Anterior cingulate cortex (tissue), 58 donors: ENCODE results near the gene AAMDC.
"Not testable (repeated sequence)": the region's sequence is repeated elsewhere in the genome, so short reads cannot be mapped to it uniquely, and the experiment has no call there.

Experiments
- DNase-seq, 58 donors: peaks; one replicate each; lab custom pipeline; 2025; lab: John Stamatoyannopoulos, UW

The AAMDC gene

DNA sequence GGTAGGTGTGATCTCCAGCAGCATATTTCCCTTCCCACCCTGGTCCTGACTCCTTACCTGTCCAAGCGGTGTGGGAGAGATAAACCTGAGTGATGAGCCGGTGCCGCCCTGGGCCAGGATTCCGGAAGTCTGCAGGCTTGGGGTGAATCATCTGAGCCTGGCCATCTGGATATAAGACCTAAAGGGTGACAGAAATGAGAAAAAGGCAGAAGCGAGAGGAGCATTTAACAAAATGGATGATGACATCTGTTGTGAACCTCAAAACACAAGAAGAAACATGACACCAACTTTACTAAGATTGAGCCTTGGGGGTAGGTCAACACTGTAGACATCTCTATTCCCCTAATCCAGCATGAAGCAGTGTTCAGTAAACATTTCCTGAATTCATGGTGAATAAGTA is 62.8 kb downstream of the AAMDC start:
- no peak for DNase-seq

DNA sequence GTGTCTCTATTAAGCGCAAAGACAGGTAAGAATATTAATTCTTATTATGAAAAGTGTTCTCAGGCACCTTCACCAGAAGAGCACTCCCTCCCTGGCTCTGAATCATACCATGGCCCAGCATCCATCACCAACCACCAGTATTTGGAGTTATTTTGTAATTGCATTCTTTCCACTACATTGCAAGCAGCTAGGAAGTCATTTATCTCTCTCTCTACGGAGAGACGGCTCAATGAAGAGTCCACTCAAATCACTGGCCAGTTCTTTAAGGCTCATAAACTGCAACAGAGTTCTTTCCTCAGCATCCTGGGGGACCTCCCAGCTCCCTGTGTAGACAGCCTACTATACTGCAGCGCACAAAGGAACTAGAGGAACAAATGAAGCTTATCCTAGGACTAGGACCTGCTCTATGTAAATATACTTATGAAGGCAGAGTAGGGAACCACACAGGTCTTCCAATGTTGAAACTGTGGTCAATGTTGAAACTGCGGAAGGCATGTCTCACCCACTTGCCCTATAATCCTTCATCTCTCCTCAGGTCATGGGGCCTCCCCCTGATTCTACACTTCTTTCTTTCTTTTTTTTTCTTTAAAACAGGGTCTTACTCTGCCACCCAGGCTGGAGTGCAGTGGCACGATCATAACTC is 63.4 kb downstream of the AAMDC start:
- no peak for DNase-seq

DNA sequence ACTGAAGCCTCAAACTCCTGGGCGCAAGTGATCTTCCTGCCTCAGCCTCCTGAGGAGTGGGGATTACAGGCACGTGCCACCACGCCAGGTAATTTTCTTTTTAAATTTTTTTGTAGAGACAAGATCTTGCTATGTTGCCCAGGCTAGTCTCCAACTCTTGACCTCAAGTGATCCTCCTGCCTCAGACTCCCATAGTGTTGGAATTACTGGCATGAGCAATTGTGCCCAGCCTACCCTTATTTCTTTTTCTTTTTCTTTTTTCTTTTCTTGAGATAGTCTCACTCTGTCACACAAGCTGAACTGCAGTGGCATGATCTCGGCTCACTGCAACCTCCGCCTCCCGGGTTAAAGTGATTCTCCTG is 63.9 kb downstream of the AAMDC start:
- no peak for DNase-seq

DNA sequence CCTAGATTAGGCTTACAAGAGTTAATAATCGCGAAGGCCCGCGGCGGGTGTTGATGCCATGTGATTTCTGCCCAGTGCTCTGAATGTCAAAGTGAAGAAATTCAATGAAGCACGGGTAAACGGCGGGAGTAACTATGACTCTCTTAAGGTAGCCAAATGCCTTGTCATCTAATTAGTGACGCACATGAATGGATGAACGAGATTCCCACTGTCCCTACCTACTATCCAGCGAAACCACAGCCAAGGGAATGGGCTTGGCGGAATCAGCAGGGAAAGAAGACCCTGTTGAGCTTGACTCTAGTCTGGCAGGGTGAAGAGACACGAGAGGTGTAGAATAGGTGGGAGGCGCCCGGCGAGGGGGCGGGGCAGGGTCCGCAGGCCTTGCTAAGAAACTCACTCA is 65.5 kb downstream of the AAMDC start:
- DNase-seq: no peak

DNA sequence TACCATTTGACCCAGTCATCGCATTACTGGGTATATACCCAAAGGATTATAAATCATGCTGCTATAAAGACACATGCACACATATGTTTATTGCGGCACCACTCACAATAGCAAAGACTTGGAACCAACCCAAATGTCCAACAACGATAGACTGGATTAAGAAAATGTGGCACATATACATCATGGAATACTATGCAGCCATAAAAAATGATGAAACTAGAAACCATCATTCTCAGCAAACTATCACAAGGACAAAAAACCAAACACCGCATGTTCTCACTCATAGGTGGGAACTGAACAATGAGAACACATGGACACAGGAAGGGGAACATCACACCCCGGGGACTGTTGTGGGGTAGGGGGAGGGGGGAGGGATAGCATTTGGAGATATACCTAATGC is 68.1 kb downstream of the AAMDC start:
- not testable (repeated sequence) for DNase-seq

DNA sequence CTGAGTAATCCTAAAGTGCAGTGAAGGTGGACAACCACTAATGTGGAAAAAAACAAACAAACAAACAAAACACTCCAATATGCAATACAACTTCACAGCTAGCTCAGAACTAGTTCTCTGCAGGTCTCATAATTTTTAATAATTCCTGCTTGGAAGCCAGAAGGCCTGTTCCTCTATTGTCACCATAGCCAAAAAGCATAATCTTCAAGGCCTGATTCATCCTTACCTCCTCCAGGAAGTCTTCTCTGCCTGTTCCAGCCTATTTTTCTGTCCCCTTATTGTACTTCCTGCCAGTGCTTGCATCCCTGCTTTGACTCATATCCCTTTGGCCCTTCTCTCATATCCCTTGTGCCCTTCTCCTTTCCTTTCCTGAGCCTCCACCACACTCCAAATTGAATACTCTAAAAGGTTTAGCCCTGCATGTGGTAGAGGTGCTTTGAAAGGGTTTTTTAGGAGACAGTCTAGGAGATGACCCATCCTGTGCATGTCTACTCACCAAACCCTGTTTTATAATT is 69.2 kb downstream of the AAMDC start:
- DNase-seq: not testable (repeated sequence)

DNA sequence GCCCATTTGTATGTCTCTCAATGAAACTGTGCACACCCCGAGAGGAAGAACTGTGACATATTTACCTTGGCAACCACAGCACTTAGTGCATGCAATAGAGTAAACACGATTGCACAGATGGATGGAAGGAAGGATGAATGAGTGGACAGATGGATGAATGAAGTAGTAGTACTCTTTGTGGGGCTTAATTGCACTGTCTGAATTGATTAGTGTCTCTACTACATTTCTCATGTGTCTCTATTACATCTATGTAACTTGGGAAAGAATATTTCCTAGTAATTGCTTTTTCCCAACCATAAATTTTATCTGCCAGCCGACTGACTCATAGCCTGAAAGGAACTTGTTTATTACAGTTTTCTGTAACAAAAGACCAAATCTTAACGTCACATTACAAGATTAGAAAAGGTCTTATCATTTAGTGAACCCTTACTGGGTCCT is 69.7 kb downstream of the AAMDC start:
- DNase-seq: not testable (repeated sequence)

DNA sequence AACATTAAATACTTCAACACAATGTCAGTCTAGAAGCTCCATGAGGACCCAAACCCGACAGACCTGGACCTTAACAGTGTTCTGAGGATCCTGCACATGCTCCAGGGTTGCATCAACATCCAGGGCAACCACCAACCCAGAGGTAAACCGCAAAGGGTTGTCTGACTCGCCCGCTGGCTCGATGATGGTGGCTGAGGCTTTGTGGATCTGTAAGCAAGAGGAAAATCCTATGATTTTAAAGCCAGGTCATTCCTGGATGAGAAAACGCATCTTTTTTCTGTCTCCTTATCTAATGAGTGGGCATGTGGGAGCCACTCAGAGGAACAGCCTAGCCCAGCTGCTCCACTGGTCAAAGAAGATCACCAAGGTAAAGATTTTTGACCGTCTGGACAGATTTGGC is 70.3 kb downstream of the AAMDC start:
- DNase-seq: not testable (repeated sequence)

DNA sequence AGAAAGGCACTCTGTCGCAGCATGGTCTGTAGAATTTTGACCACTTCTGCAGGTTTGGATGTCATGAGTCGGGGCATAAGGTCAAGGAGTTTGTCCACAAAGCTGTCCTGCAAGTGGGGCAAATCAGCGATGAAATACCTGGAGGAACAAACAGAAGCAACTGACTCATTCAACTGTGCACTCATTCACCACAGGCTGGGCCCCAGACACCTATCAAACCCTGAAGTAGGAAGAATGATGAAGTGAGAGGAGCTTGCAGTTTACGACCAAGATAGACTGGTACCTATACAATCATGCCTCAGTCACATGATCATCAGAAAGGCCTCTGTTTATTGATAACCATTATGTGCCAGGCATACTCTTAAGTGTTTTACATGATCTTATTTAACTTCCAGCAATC is 70.8 kb downstream of the AAMDC start:
- DNase-seq: not testable (repeated sequence)

DNA sequence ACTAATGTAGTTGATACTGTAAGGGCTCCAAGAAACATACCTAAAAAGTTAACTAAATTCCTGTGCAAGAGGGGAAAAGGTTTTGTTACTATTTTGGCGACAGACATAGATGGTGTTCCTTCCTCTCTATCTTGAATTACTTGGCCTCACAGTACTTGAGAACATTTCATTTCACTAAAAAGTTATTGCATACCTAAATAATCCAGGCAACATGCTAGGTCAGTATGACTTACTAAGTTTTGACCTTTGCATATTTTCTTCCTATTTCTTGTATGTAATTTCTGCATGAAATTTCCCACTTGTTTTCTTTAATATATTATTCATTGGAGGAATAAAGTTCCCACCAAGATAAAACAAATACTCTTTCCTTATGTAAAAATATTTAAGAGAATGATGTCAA is 74.0 kb downstream of the AAMDC start:
- DNase-seq: not testable (repeated sequence)

DNA sequence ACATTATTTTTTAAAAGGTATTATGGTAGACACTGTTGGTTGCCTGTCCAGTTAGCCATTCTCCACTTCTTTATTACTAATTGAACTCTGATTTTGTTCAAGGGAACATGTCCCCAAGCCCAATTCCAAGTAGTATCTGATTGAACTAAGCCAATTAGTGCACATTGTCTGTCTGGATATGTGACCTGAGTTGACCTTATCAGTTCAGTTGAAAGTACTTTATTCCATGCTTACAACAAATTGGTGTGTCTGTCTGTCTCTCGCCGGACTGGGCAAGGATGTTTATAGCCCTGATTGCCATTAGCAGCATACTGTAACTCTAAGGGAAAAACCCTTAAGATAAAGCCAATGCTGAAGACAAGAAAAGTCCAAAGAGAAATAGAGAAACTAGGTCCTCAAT is 87.9 kb downstream of the AAMDC start:
- no peak for DNase-seq

DNA sequence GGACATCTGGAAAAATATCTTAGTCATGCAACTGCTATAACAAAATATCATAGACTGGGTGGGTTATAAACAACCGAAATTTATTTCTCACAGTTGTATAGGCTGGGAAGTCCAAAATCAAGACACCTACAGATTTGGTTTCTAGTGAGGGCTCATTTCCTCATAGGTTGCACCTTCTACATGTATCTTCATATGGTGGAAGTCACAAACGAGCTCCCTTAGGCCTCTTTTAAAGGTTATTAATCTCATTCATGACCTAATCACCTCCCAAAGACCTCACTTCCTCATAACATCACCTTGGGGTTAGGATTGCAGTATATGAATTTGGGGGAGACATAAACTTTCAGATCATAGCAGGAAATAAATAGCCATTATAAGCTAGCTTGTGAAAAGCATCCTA is 88.3 kb downstream of the AAMDC start:
- no peak for DNase-seq

DNA sequence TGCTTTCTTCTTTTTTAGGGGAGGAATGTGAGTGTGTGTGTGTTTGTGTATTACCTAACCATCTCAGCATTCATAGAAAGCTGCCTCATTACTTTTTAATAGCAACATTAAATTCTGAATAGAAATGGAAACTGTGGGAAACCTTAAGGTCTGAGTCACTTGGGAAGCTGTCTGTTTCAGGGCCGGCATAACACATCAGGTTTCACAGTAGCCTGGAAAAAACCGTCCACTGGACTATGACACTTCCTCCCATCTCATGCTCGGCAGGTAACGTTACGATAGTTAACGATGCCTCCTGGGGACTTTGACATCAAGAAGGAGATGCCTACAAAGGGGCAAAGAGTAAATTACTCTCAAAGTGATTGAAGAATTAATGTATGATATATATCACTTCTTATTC is 89.9 kb downstream of the AAMDC start:
- not testable (repeated sequence) for DNase-seq

DNA sequence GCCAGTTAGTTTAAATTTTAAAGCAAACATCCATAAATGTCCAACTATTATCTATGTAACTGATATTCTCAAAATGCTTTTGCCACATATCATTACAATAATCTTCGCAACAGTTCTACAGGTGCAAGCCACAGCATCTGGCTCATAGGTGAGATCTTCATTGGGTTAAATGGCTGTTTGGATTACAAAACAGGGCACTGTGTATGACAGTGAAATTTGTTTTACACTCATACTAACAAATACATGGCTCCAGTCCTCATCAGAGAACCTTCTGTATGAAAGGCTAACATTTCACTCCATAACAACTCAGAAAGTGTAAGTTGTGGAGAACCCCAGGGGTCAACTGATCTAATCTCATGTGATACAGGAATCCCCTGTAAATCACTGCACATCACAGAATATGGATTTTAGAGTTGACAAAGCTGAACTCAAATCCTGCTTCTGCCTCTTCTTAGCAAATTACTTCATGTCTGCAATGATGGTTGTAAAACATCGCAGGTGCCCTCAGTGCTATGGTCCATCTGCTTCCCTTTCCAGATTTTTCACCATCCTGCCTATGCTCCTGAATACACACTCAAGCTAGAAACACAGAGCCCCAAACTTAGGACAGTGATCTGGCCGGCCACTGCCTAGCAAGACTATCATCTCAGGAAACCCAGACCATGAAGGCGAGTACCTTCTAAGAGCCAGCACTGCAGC is 92.8 kb downstream of the AAMDC start:
- not testable (repeated sequence) for DNase-seq

DNA sequence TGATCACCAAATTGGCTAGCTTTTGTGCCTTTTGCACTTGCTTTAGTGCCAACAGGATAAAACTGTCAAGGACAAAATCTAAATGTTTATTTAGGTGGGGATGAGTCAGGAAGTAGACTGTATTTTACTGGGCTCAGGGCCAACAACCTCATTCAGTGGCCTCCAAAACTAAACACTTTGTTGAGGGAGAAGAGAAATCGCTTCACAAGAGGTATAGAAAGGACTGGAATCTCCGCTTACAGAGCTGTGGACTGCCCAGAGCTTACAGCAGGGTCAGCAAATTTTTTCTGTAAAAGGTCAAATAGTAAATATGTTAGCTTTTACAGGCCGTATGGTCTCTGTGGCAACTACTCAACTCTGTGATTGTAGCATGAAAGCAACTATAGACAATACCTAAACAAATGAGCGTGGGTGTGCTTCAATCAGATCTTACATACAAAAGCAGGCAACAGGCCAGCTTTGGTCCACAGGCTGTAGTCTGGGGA is 93.4 kb downstream of the AAMDC start:
- DNase-seq: not testable (repeated sequence)

DNA sequence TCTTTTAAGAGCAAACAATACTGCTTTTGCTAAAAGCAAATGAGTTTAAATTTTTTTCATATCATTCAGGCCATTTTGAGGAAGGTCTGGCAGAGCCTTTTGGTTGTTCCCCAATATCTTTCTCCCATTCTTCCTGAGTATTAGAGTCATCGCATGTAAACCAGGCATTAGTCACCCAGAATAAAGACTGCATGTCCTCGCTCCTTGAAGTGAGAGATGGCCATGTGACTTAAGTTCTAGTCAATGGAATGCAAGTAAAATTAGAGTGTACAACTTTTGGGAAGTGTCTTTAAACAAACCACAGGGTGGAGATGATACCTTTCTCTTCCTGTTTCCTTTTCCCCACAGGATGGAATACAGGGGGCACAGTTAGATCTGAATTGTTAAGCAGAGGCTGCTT is 96.8 kb downstream of the AAMDC start:
- DNase-seq: not testable (repeated sequence)
